DOHH2 (cell line): Measurements from ENCODE around the gene PANX3.

Experiments used
- H3F3A ChIP-seq: fragments of 200-600 bp; sonication (generic), shearing (Covaris generic); 2 replicates; pipeline ENCODE4 v1.6.0; 2016; ENCODE audit warnings: antibody characterized with exemption, mild to moderate bottlenecking; ENCODE audit not compliant: control insufficient read depth, insufficient read depth
- H3K27ac ChIP-seq: fragments of 200-600 bp; sonication (generic); 2 replicates; pipeline ENCODE4 v1.5.1; 2014; ENCODE audit warnings: low read depth, mild to moderate bottlenecking, low read length, moderate library complexity
- H3K27me3 ChIP-seq: fragments of 200-600 bp; sonication (generic); 2 replicates; pipeline ENCODE4 v1.6.1; 2014; ENCODE audit warnings: mild to moderate bottlenecking, low read length, mixed read lengths; ENCODE audit not compliant: control insufficient read depth
- H3K36me3 ChIP-seq: fragments of 200-600 bp; sonication (generic); 2 replicates; pipeline ENCODE4 v1.6.1; 2014; ENCODE audit warnings: mild to moderate bottlenecking, low read length, moderate library complexity, mixed read lengths; ENCODE audit not compliant: control insufficient read depth
- H3K4me1 ChIP-seq: fragments of 200-600 bp; sonication (generic); 2 replicates; pipeline ENCODE4 v1.6.1; 2014; ENCODE audit warnings: mild to moderate bottlenecking, low read length, mixed read lengths; ENCODE audit not compliant: control insufficient read depth
- H3K4me2 ChIP-seq: fragments of 200-600 bp; sonication (generic); 2 replicates; pipeline ENCODE4 v1.6.0; 2014; ENCODE audit warnings: mild to moderate bottlenecking, low read length, moderate library complexity
- H3K4me3 ChIP-seq: fragments of 200-600 bp; sonication (generic); 2 replicates; pipeline ENCODE4 v1.5.1; 2014; ENCODE audit warnings: mild to moderate bottlenecking, low read length, mixed read lengths
- H3K79me2 ChIP-seq: fragments of 200-600 bp; sonication (generic); 2 replicates; pipeline ENCODE4 v1.6.1; 2014; ENCODE audit warnings: mild to moderate bottlenecking, low read length, mixed read lengths; ENCODE audit not compliant: control insufficient read depth
- H3K9me2 ChIP-seq: fragments of 200-600 bp; sonication (generic); replicated peaks from 2 replicates; pipeline ENCODE4 v1.6.1; 2014; ENCODE audit warnings: mild to moderate bottlenecking, low read length, mixed read lengths; ENCODE audit not compliant: control insufficient read depth
- H3K9me3 ChIP-seq: fragments of 200-600 bp; sonication (generic); 2 replicates; pipeline ENCODE4 v1.6.1; 2014; ENCODE audit warnings: antibody characterized with exemption, low read length, mixed read lengths; ENCODE audit not compliant: control insufficient read depth, insufficient read depth
- H4K20me1 ChIP-seq: fragments of 200-600 bp; sonication (generic); 2 replicates; pipeline ENCODE4 v1.6.0; 2014; ENCODE audit warnings: low read depth, mild to moderate bottlenecking, antibody characterized with exemption, low read length, moderate library complexity; ENCODE audit not compliant: control insufficient read depth, insufficient read depth
- CTCF ChIP-seq: fragments of 200-600 bp; sonication (generic); IDR thresholded peaks from one replicate; pipeline ENCODE4 v1.5.1; 2014; ENCODE audit warnings: antibody characterized with exemption, mild to moderate bottlenecking, low read depth, low read length; ENCODE audit not compliant: poor library complexity, severe bottlenecking
- EZH2phosphoT487 ChIP-seq: fragments of 200-600 bp; sonication (generic); IDR thresholded peaks from 2 replicates; pipeline ENCODE4 v1.6.1; 2017; ENCODE audit warnings: borderline replicate concordance, mild to moderate bottlenecking, antibody characterized with exemption, low read length, moderate library complexity, mixed read lengths

The PANX3 gene

GRCh38 chr11:124639186-124639585 lies 28.0 kb downstream of the PANX3 start:
- no peaks in the 10 kb centered on the region for H3K9me2 ChIP-seq
- peaks cover 3% of the 10 kb centered on the region for H3K4me1 ChIP-seq
- H3K4me3 ChIP-seq, result no peak overlapping the region
- no peaks in the 10 kb centered on the region for H3F3A ChIP-seq
- H4K20me1 ChIP-seq, result no peaks in the 10 kb centered on the region
- H3K4me2 ChIP-seq, result no peak overlapping the region
- no peak overlapping the region for H3K27ac ChIP-seq
- no peaks in the 10 kb centered on the region for H3K9me3 ChIP-seq
- H3K27me3 ChIP-seq, result no peaks in the 10 kb centered on the region
- peaks cover 29% of the 10 kb centered on the region for H3K36me3 ChIP-seq
- no peaks in the 10 kb centered on the region for H3K79me2 ChIP-seq
- TF ChIP-seq CTCF, result no peak
- no peak for TF ChIP-seq EZH2phosphoT487

GRCh38 chr11:124640666-124641065 lies 29.4 kb downstream of the PANX3 start:
- Histone ChIP-seq H3K79me2 (no peaks in the 10 kb centered on the region), H3K27me3 (no peaks in the 10 kb centered on the region), H3K4me1 (peaks cover 13% of the 10 kb centered on the region), H3K4me3 (no peak overlapping the region), H4K20me1 (no peaks in the 10 kb centered on the region), H3K9me2 (no peaks in the 10 kb centered on the region), H3K27ac (no peak overlapping the region), H3K9me3 (no peaks in the 10 kb centered on the region), H3F3A (no peaks in the 10 kb centered on the region), H3K36me3 (peaks cover 19% of the 10 kb centered on the region), H3K4me2 (no peak overlapping the region)
- no peak for TF ChIP-seq EZH2phosphoT487
- no peak for TF ChIP-seq CTCF

GRCh38 chr11:124642628-124643027 lies 31.4 kb downstream of the PANX3 start:
- TF ChIP-seq EZH2phosphoT487, result no peak
- no peak for TF ChIP-seq CTCF
- H3K4me3 ChIP-seq, result no peak overlapping the region
- no peak overlapping the region for H3K27ac ChIP-seq
- no peaks in the 10 kb centered on the region for H4K20me1 ChIP-seq
- H3K36me3 ChIP-seq, result peaks cover 4% of the 10 kb centered on the region; the same call in 1 of the 2 replicates
- peaks cover 24% of the 10 kb centered on the region for H3K4me1 ChIP-seq
- H3K4me2 ChIP-seq, result no peak overlapping the region
- no peaks in the 10 kb centered on the region for H3K79me2 ChIP-seq
- H3K9me2 ChIP-seq, result no peaks in the 10 kb centered on the region
- no peaks in the 10 kb centered on the region for H3F3A ChIP-seq
- no peaks in the 10 kb centered on the region for H3K27me3 ChIP-seq
- no peaks in the 10 kb centered on the region for H3K9me3 ChIP-seq
